Measurements from ENCODE around the gene CD300LF.

The CD300LF gene

DNA sequence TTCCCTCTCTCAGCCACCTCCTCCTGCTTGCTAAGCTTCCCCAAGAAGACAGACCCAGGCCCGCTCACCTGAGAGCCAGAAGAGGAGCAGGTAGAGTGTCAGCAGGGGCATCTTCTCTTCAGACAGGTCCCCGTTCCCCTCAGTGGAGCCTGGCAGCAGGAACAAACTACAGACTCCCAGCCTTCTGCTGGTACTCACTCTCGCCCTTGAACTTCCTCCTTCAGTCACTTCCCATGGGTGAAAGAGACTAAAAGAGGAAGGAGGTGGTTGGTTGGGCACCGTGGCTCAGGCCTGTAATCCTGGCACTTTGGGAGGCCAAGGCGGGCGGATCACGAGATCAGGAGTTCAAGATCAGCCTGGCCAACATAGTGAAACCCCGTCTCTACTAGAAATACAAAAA lies at the start of gene CD300LF:
TSS of gene CD300LF (minus strand) at position 168 of the 400 bp plus-strand sequence. CDS start at position 111, 57 bp downstream.
- DNase-seq (ENCODE audit: low read depth in 2 of 2), result no peak

DNA sequence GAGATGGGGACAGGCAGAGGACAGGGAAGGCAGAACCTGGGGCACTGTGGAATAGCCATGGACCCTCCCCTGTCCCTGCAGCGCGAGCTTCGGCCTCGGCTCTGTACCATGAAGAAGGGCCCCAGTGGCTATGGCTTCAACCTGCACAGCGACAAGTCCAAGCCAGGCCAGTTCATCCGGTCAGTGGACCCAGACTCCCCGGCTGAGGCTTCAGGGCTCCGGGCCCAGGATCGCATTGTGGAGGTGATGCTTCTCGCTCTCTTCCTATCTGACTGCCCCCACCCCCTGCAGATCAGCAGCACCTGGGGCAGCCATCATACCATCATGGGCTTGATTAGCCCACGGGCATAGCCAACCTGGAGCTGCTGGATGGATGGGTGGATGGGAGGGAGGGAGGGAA lies 49.2 kb upstream of the CD300LF start:
- no peak for DNase-seq (ENCODE audit: low read depth in 2 of 2)

DNA sequence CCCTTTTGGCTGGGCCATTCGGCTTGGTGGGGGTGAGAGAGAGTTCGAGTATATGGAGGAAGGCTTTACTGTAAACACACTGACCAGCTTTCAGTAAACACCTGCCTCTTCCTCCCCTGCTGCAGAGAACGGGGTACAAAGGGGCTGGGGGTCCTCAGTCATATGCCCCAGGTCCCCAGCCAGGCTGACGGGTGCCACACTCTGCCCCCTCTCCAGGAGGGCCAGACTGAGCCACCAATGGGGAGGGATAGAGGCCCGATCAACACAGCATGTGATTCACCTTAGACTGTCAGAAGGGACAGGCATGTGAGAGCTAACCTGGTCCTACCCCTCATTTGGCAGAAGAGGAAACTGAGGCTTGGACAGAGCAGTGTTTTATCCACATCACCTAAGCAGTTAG lies 48.7 kb upstream of the CD300LF start:
- DNase-seq (ENCODE audit: low read depth in 2 of 2), result no peak

DNA sequence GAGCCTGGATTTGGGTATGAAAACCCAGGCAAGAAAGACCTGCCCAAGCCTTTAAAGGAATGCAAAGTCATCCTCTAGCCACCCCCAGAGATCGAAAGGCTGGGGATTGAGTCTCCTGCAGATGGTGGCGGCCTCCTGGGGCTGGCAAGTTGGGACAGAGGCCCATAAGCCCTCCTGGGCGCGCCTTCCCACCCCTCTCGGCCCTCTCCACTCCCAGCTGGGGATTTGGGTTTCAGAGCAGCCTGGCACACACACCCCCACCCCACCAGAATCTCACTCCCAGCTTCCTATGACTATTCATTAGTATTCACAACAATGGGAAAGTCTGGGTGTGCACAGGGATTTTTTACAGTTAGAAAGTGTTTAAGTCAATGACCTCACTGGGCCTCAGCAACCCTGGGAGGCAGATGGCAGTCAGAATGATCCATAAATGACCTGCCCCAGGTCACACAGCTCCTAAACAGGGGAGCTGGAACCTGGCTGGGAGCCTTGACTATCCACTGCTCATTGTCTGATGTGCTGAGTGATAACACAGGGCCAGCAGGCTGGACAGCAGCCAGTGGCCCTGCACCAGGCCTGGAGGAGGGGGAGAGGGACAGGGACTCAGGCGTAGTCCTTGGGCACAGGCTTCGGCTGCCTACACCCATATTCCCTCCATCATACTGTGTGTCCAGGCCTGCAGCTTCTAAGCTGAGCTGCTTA lies 47.8 kb upstream of the CD300LF start:
- DNase-seq (ENCODE audit: low read depth in 2 of 2), result no peak

DNA sequence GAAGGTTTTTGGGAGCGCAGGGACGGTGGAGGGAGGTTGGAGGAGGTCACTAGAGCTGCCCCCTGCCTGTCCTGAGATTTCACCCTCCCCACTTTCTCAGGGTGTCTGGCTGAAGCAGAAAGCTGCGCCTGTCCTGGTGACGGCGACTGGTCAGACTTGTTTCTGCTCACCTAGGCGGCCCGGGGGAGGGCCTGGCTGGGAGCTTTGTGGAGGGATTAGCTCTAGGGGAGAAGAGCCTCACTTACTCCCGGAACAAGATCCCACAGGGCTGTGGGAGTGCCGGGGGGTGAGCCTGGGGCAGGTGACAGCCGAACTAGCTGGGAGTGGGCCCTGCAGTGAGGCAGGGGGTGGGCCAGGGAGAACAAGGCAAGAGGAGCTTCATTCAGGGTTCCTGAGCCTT lies 47.2 kb upstream of the CD300LF start:
- DNase-seq (ENCODE audit: low read depth in 2 of 2), result no peak

DNA sequence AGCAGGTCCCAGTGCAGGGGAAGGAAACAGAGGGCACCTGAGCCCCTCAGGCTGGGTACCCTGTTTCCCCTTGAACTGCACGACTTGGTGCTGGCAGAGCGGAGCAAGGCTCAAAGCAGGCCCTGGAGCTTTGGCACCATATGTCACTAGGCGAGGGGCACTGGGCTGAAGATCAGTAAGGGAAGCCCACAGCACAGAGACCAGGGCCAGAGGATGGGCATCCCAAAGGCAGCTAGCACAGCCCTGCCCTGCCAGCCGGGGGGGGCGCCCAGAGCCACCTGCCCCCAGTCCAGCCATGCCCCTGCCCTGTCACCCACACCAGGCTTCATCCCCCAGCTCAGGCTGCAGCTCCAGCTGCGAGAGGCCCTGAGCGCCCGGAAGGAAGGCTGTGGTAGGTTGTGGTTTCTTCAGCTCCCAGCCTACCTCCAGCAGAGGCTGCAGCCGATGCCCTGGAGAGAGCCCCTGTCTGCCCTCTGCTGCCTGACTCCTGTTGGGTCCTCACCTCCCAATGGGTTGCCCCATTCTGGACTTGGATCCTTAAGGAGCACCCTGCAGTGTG lies 46.6 kb upstream of the CD300LF start:
- DNase-seq (ENCODE audit: low read depth in 2 of 2), result no peak

DNA sequence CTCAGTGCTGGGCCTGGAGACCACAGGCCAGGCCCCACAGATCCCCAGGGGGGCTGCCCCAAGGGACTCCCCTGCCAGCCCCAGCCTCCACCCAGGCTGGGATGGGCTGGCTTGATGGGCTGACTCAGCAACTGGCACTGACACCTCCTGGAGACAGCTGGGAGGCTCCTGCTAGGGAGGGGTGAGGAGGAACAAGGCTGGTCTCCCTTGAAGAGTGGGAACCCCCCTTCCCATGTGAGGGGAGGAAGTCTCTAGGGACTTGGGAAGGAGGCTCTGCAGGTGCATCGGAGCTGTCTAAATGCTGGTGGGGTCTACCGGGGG lies 46.1 kb upstream of the CD300LF start:
- no peak for DNase-seq (ENCODE audit: low read depth in 2 of 2)

DNA sequence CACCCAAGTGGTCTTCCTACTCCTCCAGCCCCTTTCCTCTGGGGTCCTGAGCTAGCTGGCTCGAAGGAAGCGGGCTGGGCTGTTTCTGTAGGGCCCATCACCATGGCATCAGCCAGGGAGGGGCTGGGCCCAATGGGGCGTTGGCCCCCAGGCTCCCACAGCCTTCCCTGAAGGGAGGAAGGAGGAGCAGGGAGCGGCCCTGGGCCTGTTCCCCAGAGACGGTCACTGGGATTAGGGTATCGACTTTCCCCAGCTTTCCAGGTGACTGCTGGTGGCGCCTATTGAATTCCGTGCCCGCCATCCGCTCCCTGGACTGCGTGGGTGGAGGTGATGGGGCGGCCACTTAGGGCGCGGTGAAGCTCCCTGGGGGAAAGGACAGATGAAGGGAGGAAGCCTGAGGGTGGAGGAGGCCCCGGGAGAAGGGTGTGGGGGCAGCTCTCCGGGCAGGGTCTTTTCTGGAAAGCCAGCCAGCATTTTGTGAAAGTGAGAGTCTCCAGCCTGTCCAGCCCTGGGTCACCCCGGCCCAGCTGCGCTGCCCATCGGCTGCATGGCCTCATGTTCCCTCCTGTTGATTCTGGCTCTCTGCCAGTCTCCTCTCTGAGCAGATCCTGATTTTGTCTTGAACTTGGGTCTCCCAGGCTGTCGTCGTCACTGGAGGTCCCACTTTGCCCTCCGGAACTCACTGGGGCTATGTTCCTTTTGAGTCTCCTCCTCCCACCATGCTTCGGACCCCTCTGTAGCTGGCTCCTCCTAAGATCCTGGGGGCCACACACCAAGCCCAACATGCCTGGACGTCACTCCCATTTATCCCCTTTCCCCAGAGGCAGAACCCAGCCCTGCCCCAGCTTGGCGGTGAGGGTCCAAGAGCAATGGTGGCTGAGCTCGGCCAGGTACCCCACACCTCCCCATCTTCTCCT lies 45.5 kb upstream of the CD300LF start:
- no peak for DNase-seq (ENCODE audit: low read depth in 2 of 2)

DNA sequence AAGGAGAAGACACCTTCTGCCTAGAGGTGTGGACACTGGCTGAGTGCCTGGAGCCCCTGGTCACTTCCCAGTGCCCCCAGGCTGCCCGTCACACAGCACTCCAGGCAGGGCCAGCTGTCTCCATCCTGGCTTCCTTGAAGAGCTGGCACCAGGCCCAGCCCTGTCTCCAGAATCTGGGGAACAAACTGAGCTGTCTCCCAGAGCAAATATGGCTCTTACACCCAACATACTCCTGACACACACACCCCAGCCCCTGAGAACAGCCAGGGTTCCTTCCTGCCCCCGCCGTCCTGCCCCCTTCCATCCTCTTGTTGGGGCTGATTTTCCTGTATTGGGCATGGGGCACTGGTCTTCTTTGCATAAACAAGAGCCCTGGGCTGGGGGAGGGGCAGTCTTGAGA lies 44.8 kb upstream of the CD300LF start:
- no peak for DNase-seq (ENCODE audit: low read depth in 2 of 2)

DNA sequence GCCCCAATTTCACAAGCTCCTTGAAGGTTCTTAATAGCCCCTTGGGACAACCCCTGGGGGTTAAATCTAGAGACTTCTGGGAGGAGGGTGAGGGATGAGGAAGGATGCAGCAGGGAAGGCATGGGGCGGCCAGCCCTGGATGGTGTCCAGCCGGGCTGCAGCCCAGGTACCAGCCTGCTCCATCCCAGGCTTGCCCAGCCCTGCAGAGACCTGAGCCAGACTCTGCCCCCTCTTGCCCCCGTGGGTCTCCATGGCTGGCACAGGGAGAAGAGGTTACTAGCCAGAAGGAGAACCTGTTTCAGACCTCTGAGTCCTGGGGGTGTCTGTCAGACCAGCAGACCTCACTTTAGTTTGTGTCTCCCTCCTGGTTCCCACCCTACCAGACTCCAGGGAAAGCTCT lies 44.2 kb upstream of the CD300LF start:
- DNase-seq (ENCODE audit: low read depth in 2 of 2), result no peak

DNA sequence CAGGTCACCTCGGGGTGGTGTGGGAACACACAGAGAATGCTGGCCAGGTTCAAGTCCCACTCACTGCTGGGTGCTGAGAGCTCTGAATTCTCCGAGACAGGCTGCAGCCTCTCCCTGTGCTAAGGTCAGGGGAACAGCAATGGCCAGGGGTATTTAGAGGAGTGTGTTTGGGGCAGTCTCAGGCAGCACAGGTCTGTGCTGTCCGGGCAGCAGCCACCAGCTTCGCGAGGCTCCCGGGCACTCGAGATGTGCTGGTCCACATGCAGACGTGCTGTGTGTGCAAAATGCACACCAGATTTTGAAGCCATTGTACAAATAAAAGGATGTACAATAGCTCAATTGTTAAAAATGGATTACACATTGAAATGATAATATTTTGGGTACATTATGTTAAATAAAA lies 42.8 kb upstream of the CD300LF start:
- DNase-seq (ENCODE audit: low read depth in 2 of 2), result no peak

DNA sequence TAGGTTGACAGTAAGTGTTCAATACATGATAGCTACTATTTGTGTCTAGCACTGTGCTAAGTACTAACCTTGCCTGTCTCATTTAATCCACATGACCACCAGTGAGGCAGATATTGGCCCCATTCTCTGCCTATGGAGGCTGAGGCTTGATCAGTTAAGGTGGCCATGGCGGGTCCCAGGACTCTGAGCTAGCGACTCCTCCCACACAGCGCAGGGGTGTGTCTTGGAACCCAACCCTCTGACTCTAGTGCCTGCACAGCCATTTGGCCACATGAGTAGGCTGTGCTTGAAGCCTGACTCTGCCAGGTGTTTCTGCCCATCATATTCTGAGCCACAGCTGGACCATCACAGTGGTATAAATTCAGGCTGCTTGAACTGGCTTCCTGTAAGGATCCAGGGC lies 42.1 kb upstream of the CD300LF start:
- DNase-seq (ENCODE audit: low read depth in 2 of 2), result no peak

DNA sequence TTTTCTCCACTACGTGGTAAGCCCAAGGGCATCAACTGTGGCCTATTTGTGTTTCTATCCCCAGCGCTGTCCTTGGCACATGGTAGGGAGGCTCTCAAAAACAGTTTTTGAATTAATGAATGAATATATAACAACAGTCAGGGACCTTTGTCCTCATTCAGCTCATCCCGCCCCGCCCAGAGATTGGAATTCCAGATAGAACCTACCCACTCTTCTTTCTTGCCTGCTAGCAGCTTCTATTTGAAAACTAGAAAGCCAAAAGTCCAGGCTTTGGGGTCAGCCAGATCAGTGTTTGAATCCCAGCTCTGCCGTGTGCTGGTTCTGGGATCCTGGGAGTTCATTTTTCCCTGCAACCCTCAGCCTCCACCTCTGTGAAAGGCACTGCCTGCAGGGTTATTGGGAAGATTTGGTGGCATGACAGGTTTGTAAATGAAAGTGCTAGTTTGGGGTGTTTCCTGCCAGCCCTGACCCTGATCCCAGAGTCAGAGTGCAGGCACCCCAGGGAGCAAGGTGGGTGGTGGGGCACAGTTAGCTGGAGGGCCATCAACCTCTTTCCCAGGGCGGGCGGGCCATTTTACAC lies 40.2 kb upstream of the CD300LF start:
- no peak for DNase-seq (ENCODE audit: low read depth in 2 of 2)

DNA sequence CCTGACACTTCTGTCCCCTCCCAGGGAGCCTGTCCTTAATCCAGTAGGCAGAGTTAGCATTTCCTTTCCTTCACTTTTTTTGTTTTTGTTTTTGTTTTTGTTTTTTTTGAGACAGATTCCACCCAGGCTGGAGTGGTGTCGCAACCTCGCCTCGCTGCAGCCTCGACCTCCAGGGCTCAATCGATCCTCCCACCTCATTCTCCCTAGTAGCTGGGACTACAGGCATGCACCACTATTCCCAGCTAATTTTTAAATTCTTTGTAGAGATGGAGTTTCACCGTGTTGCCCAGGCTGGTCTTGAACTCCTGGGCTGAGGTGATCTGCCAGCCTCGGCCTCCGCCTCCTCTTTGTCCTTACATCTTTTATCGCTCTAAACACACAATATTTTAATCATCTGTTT lies 39.7 kb upstream of the CD300LF start:
- DNase-seq (ENCODE audit: low read depth in 2 of 2), result no peak

DNA sequence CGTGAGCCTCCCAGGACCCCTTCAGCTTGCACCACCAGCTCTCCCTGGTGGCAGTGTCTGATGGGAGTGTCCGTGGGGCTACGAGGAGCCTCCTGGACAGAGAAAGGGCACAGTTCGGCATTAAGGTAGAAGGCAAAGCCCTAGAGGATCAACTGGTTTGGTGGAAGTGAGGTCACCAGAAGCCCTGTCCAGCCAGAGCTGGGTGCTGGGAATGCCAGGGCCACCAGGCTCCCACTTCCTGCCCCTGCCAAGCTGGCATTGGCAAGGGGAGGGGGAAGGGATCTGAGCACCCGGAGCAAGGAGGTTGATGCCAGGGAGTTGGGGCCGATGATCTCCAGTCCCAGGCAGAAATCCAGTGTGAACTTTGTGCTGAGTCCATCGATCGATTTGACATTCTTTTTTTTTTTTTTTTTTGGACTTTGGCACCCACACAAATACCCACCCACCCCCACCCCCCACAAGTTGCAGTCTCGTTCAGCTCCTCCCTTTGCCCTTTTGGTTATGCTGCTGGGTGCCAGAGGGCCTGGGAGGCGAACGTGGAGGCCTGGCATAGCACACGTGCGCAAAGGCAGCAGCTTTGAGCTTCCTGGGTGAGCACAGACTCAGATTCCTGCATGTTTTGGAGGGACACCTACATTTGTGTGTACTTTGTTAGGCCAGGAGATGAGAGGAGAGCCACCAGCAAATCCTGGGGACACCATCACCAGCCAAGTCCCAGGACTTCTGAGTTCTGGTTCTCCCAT lies 37.8 kb upstream of the CD300LF start:
- no peak for DNase-seq (ENCODE audit: low read depth in 2 of 2)

DNA sequence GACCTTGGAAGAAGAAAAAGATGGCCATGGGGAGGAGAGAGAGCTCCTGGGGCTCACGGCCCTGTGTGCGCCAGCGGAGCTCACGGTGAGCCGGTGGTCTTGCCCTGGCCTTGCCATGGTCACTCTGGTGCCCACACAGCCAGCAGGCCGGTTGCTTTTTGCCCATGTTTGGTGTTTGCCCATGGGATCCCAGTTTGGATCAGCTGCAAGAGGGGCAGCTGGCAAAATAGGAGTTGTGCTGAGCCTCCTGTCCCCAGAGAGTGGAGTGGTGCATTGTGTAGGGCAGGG lies 37.3 kb upstream of the CD300LF start:
- DNase-seq (ENCODE audit: low read depth in 2 of 2), result no peak

DNA sequence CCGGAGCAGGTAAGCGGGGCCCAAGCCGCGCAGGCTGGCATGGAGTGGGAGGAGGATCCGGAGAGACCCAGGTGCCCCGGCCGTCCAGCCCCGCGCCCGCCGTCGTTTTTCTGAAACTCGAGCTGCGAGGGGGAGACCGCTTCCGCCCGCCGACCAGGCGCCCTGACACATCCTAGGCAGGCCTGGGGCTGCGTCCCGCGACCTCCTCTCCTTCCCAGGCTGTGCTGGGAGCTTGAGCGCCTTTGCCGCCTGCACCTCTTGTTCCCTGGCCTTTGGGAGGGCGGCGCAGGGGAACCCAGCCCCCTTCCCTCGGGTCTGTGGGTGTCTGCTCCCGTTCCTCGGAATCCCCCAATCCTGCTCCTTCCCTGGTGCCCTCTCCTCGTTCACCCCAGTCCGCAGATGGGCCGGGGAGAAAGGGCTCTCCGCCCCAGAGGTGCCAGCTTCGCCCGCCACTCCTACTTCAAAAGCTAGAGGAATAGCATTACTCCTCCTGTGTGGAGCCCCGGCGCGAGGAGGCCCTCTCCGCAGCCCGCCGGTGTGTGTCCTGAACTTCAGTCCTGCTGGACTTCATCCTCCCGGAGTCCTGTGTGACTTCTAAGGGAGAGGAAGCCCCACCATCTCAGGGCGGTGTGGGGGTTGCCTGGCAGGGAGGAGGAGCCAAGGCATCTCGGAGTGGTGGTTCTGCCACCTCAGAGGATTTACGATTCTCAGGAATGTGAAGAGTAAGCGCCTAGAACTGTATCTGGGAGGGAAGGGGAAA lies 36.7 kb upstream of the CD300LF start:
- DNase-seq (ENCODE audit: low read depth in 2 of 2), result no peak

DNA sequence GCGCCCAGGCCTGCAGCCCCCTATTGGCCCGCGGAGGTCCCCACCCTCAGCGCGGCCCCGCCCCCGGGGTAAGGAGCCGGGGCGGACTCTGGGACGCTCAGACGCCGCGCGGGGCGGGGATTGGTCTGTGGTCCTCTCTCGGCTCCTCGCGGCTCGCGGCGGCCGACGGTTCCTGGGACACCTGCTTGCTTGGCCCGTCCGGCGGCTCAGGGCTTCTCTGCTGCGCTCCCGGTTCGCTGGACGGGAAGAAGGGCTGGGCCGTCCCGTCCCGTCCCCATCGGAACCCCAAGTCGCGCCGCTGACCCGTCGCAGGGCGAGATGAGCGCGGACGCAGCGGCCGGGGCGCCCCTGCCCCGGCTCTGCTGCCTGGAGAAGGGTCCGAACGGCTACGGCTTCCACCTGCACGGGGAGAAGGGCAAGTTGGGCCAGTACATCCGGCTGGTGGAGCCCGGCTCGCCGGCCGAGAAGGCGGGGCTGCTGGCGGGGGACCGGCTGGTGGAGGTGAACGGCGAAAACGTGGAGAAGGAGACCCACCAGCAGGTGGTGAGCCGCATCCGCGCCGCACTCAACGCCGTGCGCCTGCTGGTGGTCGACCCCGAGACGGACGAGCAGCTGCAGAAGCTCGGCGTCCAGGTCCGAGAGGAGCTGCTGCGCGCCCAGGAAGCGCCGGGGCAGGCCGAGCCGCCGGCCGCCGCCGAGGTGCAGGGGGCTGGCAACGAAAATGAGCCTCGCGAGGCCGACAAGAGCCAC lies 36.0 kb upstream of the CD300LF start, which contains the start of gene NHERF1:
TSS of gene NHERF1 (plus strand) at position 100 of the 750 bp plus-strand sequence. CDS start at position 319, 219 bp downstream.
- peak; percentile 71 to 74 for DNase-seq (ENCODE audit: low read depth in 2 of 2)

DNA sequence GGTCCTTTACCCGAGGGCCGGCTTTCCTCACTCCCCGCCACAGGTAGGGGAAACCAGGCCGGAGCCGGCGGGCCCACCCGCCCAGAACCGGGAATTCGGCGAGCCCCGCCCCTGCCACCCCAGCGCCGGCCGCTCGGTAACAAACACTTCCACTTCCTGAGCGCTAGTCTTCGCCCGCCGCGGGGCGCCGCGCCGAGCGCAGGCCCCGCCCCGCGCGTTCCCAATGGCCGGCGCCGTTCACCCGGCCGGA lies 35.5 kb upstream of the CD300LF start:
- no peak for DNase-seq (ENCODE audit: low read depth in 2 of 2)

DNA sequence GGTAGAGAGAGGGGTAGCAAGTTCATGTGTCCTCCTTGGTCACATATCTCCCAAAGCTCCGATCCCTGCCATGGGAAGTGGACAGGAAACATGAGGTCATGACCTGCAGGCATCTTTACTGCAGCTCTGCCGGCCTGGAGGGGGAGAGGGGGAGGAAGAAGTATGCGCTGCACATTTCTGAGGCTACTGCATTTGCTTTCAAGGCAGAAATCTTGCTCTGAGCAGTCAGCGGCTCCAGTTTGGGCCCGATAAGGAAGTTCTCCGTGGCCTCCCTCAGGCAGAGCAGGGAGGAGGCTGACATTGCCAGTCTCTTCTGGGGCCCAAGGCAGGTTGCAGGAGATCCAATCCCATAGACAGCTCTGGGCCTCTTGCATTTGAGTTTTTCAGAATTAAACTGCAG lies 34.2 kb upstream of the CD300LF start:
- no peak for DNase-seq (ENCODE audit: low read depth in 2 of 2)

DNA sequence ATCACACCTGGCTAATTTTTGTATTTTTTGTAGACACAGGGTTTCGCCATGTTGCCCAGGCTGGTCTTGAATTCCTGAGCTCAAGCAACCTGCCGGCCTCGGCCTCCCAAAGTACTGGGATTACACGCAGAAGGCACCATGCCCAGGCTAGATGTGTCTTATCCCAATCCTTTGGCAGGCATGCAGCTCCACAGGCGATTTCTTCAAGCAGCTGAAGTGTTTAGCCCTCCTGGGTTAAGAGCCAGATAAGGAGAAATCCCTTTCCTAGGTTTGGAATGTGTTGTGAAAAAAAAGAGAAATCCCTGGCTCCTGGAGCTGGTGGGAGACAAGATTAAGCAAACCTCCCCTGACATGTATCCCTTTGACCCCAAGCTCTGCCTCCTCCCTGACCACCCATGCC lies 33.7 kb upstream of the CD300LF start:
- DNase-seq (ENCODE audit: low read depth in 2 of 2), result no peak

All from fibroblast of skin of left quadriceps (primary cell).